T-helper 1 cell (primary cell): ENCODE data around the gene RTP5.

Experiments
- DNase-seq, 5 donors: peaks; one replicate each; pipeline ENCODE4 v3.0.0-alpha.2; 2012 to 2020

Gene RTP5

GRCh38 chr2:241858206-241859016 lies 11.1 kb upstream of the RTP5 start, which contains the start of gene PDCD1:
Gene PDCD1, minus strand, starts transcription at chr2:241858894. Its CDS starts 56 bp downstream, at chr2:241858838.
- DNase-seq = peak; percentile 36 to 70 (median 50)

GRCh38 chr2:241859017-241859435 lies 10.5 kb upstream of the RTP5 start:
- DNase-seq = no peak

GRCh38 chr2:241859436-241860183 lies 9.9 kb upstream of the RTP5 start:
- peak in 3 of 5 donors; percentile 14 to 47 (median 47) for DNase-seq

- no peak for DNase-seq
Measured at GRCh38 chr2:241860184-241861078, 9.1 kb upstream of the RTP5 start.

GRCh38 chr2:241861264-241861663 lies 8.3 kb upstream of the RTP5 start:
- no peak for DNase-seq

- DNase-seq = no peak
Measured at GRCh38 chr2:241862093-241862492, 7.4 kb upstream of the RTP5 start.

- no peak for DNase-seq
Measured at GRCh38 chr2:241862775-241863535, 6.6 kb upstream of the RTP5 start.

GRCh38 chr2:241863536-241863954 lies 6.0 kb upstream of the RTP5 start:
- peak in 3 of 5 donors; percentile 20 to 69 (median 50) for DNase-seq

- no peak for DNase-seq
Measured at GRCh38 chr2:241864168-241864849, 5.2 kb upstream of the RTP5 start.

GRCh38 chr2:241864850-241865213 lies 4.7 kb upstream of the RTP5 start:
- no peak for DNase-seq

- no peak for DNase-seq
Measured at GRCh38 chr2:241865416-241865956, 4.0 kb upstream of the RTP5 start.

- peak in 1 of 5 donors; percentile 44 for DNase-seq
Measured at GRCh38 chr2:241865957-241866789, 3.4 kb upstream of the RTP5 start.

- DNase-seq = no peak
Measured at GRCh38 chr2:241866790-241867645, 2.5 kb upstream of the RTP5 start.

GRCh38 chr2:241867776-241868420 lies 1.6 kb upstream of the RTP5 start:
- DNase-seq = peak in 3 of 5 donors; percentile 8 to 36 (median 29)

- DNase-seq = no peak
Measured at GRCh38 chr2:241868661-241869081, 858 bp upstream of the RTP5 start.

GRCh38 chr2:241870081-241870541 lies 582 bp downstream of the RTP5 start:
- DNase-seq = no peak

GRCh38 chr2:241870611-241871537 lies 1.3 kb downstream of the RTP5 start:
- DNase-seq = no peak
